CD14-positive monocyte (primary cell): Measurements from ENCODE around the gene ELAPOR2. TPM values are rescaled to one million over a fixed set of nuclear protein-coding genes. Genes with fewer than 3 reads are reported as not detected.

ENCODE experiments used
- DNase-seq, 3 donors: peaks; one replicate each; pipeline ENCODE4 v3.0.0-alpha.2; 2011 to 2022
- H2AFZ ChIP-seq: 2 replicates; pipeline ENCODE4 v1.6.0; 2012; ENCODE audit warnings: mild to moderate bottlenecking, low read depth, low read length, inconsistent platforms; ENCODE audit not compliant: insufficient read depth, poor library complexity, severe bottlenecking
- H3K27ac ChIP-seq, 2 donors: 1 replicate in 1 of 2; 2 replicates in 1 of 2; pipeline ENCODE4 v1.5.1; 2012 to 2013; ENCODE audit warnings: low read length in 2 of 2, control low read depth in 1 of 2, inconsistent platforms in 1 of 2, low read depth in 1 of 2, mild to moderate bottlenecking in 1 of 2
- H3K27me3 ChIP-seq, 2 donors: one replicate each; pipeline versions ENCODE4 v1.6.0 to v1.6.1; 2011 to 2013; ENCODE audit warnings: low read length in 2 of 2; ENCODE audit not compliant: control insufficient read depth in 2 of 2, insufficient read depth in 2 of 2
- H3K36me3 ChIP-seq, 2 donors: replicated peaks in 1 of 2; 1 replicate in 1 of 2; 2 replicates in 1 of 2; pipeline versions ENCODE4 v1.5.1 to v1.6.1; 2012 to 2013; ENCODE audit warnings: low read length in 2 of 2, control low read depth in 1 of 2, inconsistent platforms in 1 of 2, mild to moderate bottlenecking in 1 of 2; ENCODE audit not compliant: insufficient read depth in 2 of 2, control insufficient read depth in 1 of 2
- H3K4me1 ChIP-seq, 2 donors: 1 replicate in 1 of 2; 2 replicates in 1 of 2; pipeline versions ENCODE4 v1.5.1 to v1.6.1; 2012 to 2013; ENCODE audit warnings: low read length in 2 of 2, control low read depth in 1 of 2, inconsistent platforms in 1 of 2, mild to moderate bottlenecking in 1 of 2, moderate library complexity in 1 of 2; ENCODE audit not compliant: insufficient read depth in 2 of 2, control insufficient read depth in 1 of 2
- H3K4me2 ChIP-seq: replicated peaks from 2 replicates; pipeline ENCODE3; 2012; ENCODE audit warnings: low read length, moderate library complexity, mild to moderate bottlenecking; ENCODE audit not compliant: poor library complexity, severe bottlenecking; ENCODE audit errors: extremely low read depth
- H3K4me3 ChIP-seq, 3 experiments: fragments of 200-600 bp in 1 of 3; sonication (generic) in 1 of 3; replicated peaks in 1 of 3; 1 replicate in 2 of 3; 2 replicates in 1 of 3; pipeline ENCODE4 v1.5.1; 2011 to 2013; ENCODE audit warnings: low read length in 3 of 3, mild to moderate bottlenecking in 3 of 3, control low read depth in 2 of 3, low read depth in 2 of 3, inconsistent platforms in 1 of 3, moderate library complexity in 1 of 3
- H3K79me2 ChIP-seq: 2 replicates; pipeline ENCODE4 v1.6.0; 2012; ENCODE audit warnings: mild to moderate bottlenecking, control low read depth, inconsistent platforms, low read length, moderate library complexity; ENCODE audit not compliant: insufficient read depth
- H3K9ac ChIP-seq: 2 replicates; pipeline ENCODE4 v1.6.0; 2017; ENCODE audit warnings: low read length, mild to moderate bottlenecking; ENCODE audit not compliant: insufficient read depth, poor library complexity, severe bottlenecking
- H3K9me3 ChIP-seq, 2 donors: replicated peaks in 1 of 2; 1 replicate in 1 of 2; 2 replicates in 1 of 2; pipeline versions ENCODE4 v1.5.1 to v1.6.1; 2012 to 2013; ENCODE audit warnings: low read length in 2 of 2, control low read depth in 1 of 2; ENCODE audit not compliant: control insufficient read depth in 1 of 2, insufficient read depth in 1 of 2
- H4K20me1 ChIP-seq: 2 replicates; pipeline ENCODE4 v1.6.0; 2012; ENCODE audit warnings: mild to moderate bottlenecking, low read length, control low read depth, moderate library complexity; ENCODE audit not compliant: insufficient read depth
- H3K27ac Mint-ChIP-seq, 7 donors: one replicate each; pipeline ENCODE4 v1.8.0; 2020; ENCODE audit warnings: mild to moderate bottlenecking in 7 of 7, mixed read lengths in 7 of 7, moderate library complexity in 6 of 7, inconsistent platforms in 2 of 7
- H3K27me3 Mint-ChIP-seq, 3 donors: one replicate each; pipeline ENCODE4 v1.8.0; 2021 to 2022; ENCODE audit warnings: low read depth in 3 of 3, mild to moderate bottlenecking in 3 of 3, mixed read lengths in 3 of 3, moderate library complexity in 3 of 3, inconsistent platforms in 1 of 3
- H3K36me3 Mint-ChIP-seq, 2 donors: one replicate each; pipeline ENCODE4 v1.8.0; 2020; ENCODE audit warnings: mixed read lengths in 2 of 2, inconsistent platforms in 1 of 2, mild to moderate bottlenecking in 1 of 2
- H3K4me1 Mint-ChIP-seq: one replicate; pipeline ENCODE4 v1.8.0; 2020; ENCODE audit warnings: mild to moderate bottlenecking, mixed read lengths
- H3K4me3 Mint-ChIP-seq, 2 donors: one replicate each; pipeline ENCODE4 v1.8.0; 2020; ENCODE audit warnings: mild to moderate bottlenecking in 2 of 2, mixed read lengths in 2 of 2, moderate library complexity in 1 of 2
- H3K9me3 Mint-ChIP-seq, 7 donors: one replicate each; pipeline ENCODE4 v1.8.0; 2020 to 2022; ENCODE audit warnings: mixed read lengths in 7 of 7, mild to moderate bottlenecking in 6 of 7, moderate library complexity in 6 of 7, inconsistent platforms in 2 of 7
- WGBS: methylation state at CpG from one replicate; pipeline ENCODE4 v1.1.5; 2013; ENCODE audit warnings: missing lambda C conversion rate; ENCODE audit not compliant: insufficient coverage; 5-methylcytosine and 5-hydroxymethylcytosine counted together
- intact Hi-C, 2 donors: fragments of 100-400 bp; cut with micrococcal nuclease; formaldehyde crosslinking; loops; one replicate each; pipeline versions ENCODE4 v1.15.0 to v1.15.1; 2023
- polyA plus RNA-seq, 3 donors: library from polyadenylated mRNA; depleted of rRNA in 1 of 3; unstranded in 2 of 3; stranded (reverse) in 1 of 3; fragments of 300-500 nt in 2 of 3; fragments of >200 nt in 1 of 3; fragmentation: Illumina TruSeq in 2 of 3; gene quantifications; 1 replicate in 2 of 3; 2 replicates in 1 of 3; pipeline ENCODE4 v1.2.3, GENCODE V29; 2012 to 2021
- TF ChIP-seq, protein P1 (sequence below): fragments of 200-600 bp; IDR thresholded peaks from one replicate; pipeline ENCODE4 v1.8.0; 2022; ENCODE audit warnings: antibody characterized with exemption, mild to moderate bottlenecking

The ELAPOR2 gene
- polyA plus RNA-seq, 3 donors: 0.07 TPM; not detected in 2

DNA sequence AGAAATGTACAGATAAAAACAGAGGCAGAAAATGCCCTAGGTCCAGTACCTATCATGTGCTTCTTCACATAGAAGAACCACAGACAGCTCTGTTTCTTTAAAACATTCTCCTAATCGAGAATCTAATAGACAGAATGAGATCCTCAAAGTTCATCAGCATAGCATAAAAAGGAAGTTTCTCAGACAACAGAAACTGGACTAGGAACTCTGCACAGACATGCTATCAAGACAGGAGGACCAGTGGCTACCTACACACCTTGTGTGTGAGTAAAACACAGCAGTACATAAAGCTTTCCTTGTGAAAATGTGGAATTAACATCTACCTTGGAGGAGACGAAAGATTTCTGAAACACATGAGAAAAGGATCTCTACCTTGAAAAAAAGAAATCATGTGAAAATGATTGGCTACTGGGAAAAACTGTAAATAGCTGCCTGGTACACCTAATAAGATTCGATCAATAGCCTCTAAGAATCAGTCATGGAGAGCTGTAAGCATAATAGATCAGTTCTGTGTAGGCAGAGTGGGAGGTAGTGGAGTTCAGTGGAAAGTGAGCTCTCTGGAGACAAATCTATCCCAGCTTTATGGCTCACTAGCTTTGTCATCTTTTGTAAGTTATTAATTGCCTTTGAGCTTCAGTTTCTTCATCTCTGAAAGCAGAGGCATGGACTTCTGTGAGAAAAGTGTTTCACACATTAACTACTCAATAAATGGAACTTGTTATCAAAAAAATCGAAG, 26.7 kb downstream of the ELAPOR2 start:
- 100% methylated on average over 1 of the region's 4 CpGs for WGBS
- H3K36me3 Mint-ChIP-seq: no peaks in the 10 kb centered on the region
- no peaks in the 10 kb centered on the region for H3K36me3 ChIP-seq
- H2AFZ ChIP-seq: no peak overlapping the region
- H4K20me1 ChIP-seq: no peaks in the 10 kb centered on the region
- H3K9me3 Mint-ChIP-seq: peaks cover 0 to 5% (median 3%) of the 10 kb centered on the region in 7 donors
- intact Hi-C loops: no loop called here
- H3K9ac ChIP-seq: no peak overlapping the region
- H3K4me3 Mint-ChIP-seq: no peak overlapping the region
- no peaks in the 10 kb centered on the region for H3K27me3 ChIP-seq
- TF ChIP-seq, protein P1, sequence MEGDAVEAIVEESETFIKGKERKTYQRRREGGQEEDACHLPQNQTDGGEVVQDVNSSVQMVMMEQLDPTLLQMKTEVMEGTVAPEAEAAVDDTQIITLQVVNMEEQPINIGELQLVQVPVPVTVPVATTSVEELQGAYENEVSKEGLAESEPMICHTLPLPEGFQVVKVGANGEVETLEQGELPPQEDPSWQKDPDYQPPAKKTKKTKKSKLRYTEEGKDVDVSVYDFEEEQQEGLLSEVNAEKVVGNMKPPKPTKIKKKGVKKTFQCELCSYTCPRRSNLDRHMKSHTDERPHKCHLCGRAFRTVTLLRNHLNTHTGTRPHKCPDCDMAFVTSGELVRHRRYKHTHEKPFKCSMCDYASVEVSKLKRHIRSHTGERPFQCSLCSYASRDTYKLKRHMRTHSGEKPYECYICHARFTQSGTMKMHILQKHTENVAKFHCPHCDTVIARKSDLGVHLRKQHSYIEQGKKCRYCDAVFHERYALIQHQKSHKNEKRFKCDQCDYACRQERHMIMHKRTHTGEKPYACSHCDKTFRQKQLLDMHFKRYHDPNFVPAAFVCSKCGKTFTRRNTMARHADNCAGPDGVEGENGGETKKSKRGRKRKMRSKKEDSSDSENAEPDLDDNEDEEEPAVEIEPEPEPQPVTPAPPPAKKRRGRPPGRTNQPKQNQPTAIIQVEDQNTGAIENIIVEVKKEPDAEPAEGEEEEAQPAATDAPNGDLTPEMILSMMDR: no peak
- no peak overlapping the region for H3K27ac ChIP-seq
- no peaks in the 10 kb centered on the region for H3K4me1 ChIP-seq
- H3K4me1 Mint-ChIP-seq: no peaks in the 10 kb centered on the region
- no peak for DNase-seq
- no peaks in the 10 kb centered on the region for H3K27me3 Mint-ChIP-seq
- no peak overlapping the region for H3K27ac Mint-ChIP-seq
- H3K79me2 ChIP-seq: no peaks in the 10 kb centered on the region
- H3K4me2 ChIP-seq: no peak overlapping the region
- no peaks in the 10 kb centered on the region for H3K9me3 ChIP-seq
- H3K4me3 ChIP-seq: no peak overlapping the region

DNA sequence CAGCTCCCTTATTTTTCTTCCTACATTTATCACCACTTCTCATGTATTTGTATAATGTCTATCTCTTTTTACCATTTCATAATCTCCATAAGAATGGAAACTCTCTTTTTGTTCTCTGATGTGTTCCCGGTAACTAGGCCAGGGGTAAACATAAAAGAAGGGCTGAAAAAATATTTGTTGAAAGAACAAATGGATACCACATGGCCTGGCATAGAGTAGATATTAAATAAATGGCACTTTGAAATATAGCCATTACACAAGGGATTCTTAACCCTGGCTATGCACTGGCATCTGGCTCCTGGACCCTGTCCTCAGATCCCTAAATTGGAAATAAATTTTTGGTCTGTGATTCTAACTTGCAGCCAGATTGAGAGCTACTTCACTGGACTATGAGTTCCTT, 30.4 kb downstream of the ELAPOR2 start:
- DNase-seq: no peak
- Histone ChIP-seq H3K79me2 (no peaks in the 10 kb centered on the region), H3K4me2 (no peak overlapping the region), H3K4me1 (no peaks in the 10 kb centered on the region), H3K9ac (no peak overlapping the region), H3K27me3 (no peaks in the 10 kb centered on the region), H3K9me3 (no peaks in the 10 kb centered on the region), H3K4me3 (no peak overlapping the region), H3K36me3 (no peaks in the 10 kb centered on the region), H2AFZ (no peak overlapping the region), H3K27ac (no peak overlapping the region), H4K20me1 (no peaks in the 10 kb centered on the region)
- no peak overlapping the region for H3K4me3 Mint-ChIP-seq
- peaks cover 0 to 5% (median 2%) of the 10 kb centered on the region in 7 donors for H3K9me3 Mint-ChIP-seq
- intact Hi-C loops: no loop called here
- no CpG with 5 or more reads among the region's 1 CpG for WGBS
- TF ChIP-seq, protein P1: no peak
- H3K4me1 Mint-ChIP-seq: no peaks in the 10 kb centered on the region
- no peak overlapping the region for H3K27ac Mint-ChIP-seq
- H3K36me3 Mint-ChIP-seq: no peaks in the 10 kb centered on the region
- no peaks in the 10 kb centered on the region for H3K27me3 Mint-ChIP-seq
